Left ventricle myocardium inferior (tissue), 1 donor: ENCODE results near the gene TFR2. TPM values are rescaled to one million over a fixed set of nuclear protein-coding genes. Genes with fewer than 3 reads are reported as not detected.

ENCODE experiments used
- DNase-seq: peaks from one replicate; pipeline ENCODE4 v3.0.0-alpha.2; 2020
- H3K27ac ChIP-seq: fragments of 200-600 bp; replicated peaks from 2 replicates; pipeline ENCODE4 v1.8.0; 2021
- H3K27me3 ChIP-seq: fragments of 200-600 bp; 2 replicates; pipeline ENCODE4 v1.8.0; 2021; ENCODE audit warnings: low read depth
- H3K36me3 ChIP-seq: fragments of 200-600 bp; 2 replicates; pipeline ENCODE4 v1.8.0; 2021
- H3K4me1 ChIP-seq: fragments of 200-600 bp; 2 replicates; pipeline ENCODE4 v1.8.0; 2021
- H3K4me3 ChIP-seq: fragments of 200-600 bp; 2 replicates; pipeline ENCODE4 v1.8.0; 2021; ENCODE audit warnings: mild to moderate bottlenecking, moderate library complexity
- H3K9me3 ChIP-seq: fragments of 200-600 bp; replicated peaks from 2 replicates; pipeline ENCODE4 v1.8.0; 2021
- CTCF ChIP-seq: fragments of 200-600 bp; IDR thresholded peaks from 2 replicates; pipeline ENCODE4 v1.8.0; 2021; ENCODE audit warnings: antibody characterized with exemption, mild to moderate bottlenecking, borderline replicate concordance
- intact Hi-C: fragments of 100-400 bp; cut with micrococcal nuclease; formaldehyde crosslinking; loops from one replicate; pipeline ENCODE4 v1.11.0; 2022
- total RNA-seq: library from RNA; stranded (reverse); fragmentation: NEBNext Ultra II Directional; extraction: Animal tissue kit (Norgen Biotek cat#: 25700); gene quantifications from one replicate; pipeline ENCODE4 v1.2.1, GENCODE V29; 2021
- donor health status: DM: no; HTN: yes; CAD: no; lungs with severe emphysema.

TFR2 gene
- total RNA-seq, 1 donor from 2014 or later = 0.25 TPM

DNA sequence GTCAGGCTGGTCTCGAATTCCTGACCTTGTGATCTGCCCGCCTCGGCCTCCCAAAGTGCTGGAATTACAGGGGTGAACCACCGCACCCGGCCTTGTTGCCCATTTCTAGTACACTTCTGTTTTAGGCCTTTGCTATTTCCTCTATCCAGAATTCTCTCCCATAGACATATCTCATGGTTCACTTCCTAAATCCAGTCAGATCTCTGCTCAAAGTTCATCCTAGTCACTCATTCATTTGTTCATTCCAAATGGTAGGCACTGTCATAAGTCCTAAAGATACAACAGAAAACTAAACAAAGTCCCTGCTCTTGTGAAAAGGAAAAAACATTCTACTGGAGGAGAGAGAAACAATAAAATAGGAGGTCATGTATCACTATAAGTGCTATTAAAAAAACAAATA lies 31.4 kb downstream of the TFR2 start:
- Histone ChIP-seq H3K9me3 (no peaks in the 10 kb centered on the region), H3K27ac (no peak overlapping the region), H3K4me1 (peaks cover 26% of the 10 kb centered on the region), H3K4me3 (no peak overlapping the region), H3K27me3 (no peaks in the 10 kb centered on the region), H3K36me3 (peaks cover 5% of the 10 kb centered on the region)
- intact Hi-C loops = no loop called here
- no peak for TF ChIP-seq CTCF
- DNase-seq = no peak

DNA sequence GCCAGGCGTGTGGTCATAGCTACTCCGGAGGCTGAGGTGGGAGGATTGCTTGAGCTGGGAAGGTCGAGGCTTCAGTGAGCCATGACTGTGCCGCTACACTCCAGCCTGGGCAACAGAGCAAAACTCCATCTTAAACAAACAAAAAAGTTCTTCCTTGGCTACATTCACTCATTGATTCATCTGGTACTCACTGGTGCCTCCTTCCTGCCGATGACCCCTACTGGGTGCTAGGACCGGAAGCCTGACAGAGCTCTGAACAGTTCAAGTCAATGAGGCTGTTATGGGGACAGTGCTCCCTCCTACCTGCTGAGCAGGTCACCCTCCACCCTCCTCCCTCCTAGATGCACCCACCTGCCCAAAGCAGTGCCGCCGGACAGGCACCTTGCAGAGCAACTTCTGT lies 34.2 kb downstream of the TFR2 start:
- Histone ChIP-seq H3K36me3 (no peaks in the 10 kb centered on the region), H3K4me3 (no peak overlapping the region), H3K9me3 (no peaks in the 10 kb centered on the region), H3K27me3 (no peaks in the 10 kb centered on the region), H3K4me1 (peaks cover 28% of the 10 kb centered on the region), H3K27ac (no peak overlapping the region)
- no peak for DNase-seq
- no peak for TF ChIP-seq CTCF
- intact Hi-C loops = no loop called here

DNA sequence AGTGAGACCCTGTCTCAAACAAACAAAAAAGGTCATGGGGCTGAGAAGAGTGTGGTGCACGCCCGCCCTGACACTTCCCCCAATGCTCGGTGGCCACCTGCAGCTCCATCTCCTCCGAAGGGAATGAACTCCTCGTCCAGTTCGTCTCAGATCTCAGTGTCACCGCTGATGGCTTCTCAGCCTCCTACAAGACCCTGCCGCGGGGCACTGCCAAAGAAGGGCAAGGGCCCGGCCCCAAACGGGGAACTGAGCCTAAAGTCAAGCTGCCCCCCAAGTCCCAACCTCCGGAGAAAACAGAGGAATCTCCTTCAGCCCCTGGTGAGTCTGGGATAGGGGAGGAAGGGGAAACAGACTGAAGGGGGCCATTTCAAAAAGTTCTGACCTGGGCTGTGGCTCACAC lies 35.0 kb downstream of the TFR2 start:
- TF ChIP-seq CTCF = no peak
- H3K27ac ChIP-seq = peak overlapping the region; percentile 86
- no peaks in the 10 kb centered on the region for H3K36me3 ChIP-seq
- no peaks in the 10 kb centered on the region for H3K27me3 ChIP-seq
- H3K4me3 ChIP-seq = peak overlapping the region; percentile 90
- H3K9me3 ChIP-seq = no peaks in the 10 kb centered on the region
- intact Hi-C loops = no loop called here
- H3K4me1 ChIP-seq = peaks cover 32% of the 10 kb centered on the region
- no peak for DNase-seq

DNA sequence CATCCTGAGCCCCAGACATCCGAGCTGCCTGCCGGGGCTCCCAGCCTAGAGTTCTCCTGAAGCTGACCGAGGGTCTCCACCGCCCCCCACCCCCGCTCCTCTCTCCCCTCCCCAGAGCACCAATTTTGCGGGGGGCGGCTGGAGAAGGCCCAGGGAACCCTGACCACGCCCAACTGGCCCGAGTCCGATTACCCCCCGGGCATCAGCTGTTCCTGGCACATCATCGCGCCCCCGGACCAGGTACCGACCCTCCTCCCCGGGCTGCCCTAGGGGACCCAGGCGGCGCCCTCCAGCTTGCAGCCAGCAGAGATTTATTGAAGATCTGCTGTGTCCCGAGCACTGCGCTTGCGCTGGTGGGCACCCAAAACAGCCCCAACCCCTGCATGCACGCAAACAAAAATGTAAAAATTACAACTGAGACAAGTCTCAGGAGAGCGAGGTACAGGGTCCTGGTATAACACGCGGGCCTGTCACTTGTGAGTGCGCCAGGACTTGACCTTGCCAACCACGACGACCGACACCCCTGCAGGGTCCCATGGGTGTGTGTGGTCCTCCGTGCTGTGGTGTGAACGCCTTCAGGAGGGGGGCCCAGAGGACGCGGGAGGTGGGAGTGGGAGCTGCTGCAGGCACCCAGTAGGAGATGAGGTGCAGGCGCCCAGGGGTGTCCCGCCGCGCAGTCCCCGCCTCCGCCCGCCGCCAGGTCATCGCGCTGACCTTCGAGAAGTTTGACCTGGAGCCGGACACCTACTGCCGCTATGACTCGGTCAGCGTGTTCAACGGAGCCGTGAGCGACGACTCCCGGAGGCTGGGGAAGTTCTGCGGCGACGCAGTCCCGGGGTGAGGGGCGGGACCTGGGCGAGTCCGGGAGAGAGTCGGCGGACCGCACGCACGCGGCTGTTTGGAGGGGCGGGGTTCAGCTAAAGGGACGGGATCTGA lies 36.1 kb downstream of the TFR2 start:
- TF ChIP-seq CTCF = no peak
- intact Hi-C loops = no loop called here
- no peaks in the 10 kb centered on the region for H3K36me3 ChIP-seq

DNA sequence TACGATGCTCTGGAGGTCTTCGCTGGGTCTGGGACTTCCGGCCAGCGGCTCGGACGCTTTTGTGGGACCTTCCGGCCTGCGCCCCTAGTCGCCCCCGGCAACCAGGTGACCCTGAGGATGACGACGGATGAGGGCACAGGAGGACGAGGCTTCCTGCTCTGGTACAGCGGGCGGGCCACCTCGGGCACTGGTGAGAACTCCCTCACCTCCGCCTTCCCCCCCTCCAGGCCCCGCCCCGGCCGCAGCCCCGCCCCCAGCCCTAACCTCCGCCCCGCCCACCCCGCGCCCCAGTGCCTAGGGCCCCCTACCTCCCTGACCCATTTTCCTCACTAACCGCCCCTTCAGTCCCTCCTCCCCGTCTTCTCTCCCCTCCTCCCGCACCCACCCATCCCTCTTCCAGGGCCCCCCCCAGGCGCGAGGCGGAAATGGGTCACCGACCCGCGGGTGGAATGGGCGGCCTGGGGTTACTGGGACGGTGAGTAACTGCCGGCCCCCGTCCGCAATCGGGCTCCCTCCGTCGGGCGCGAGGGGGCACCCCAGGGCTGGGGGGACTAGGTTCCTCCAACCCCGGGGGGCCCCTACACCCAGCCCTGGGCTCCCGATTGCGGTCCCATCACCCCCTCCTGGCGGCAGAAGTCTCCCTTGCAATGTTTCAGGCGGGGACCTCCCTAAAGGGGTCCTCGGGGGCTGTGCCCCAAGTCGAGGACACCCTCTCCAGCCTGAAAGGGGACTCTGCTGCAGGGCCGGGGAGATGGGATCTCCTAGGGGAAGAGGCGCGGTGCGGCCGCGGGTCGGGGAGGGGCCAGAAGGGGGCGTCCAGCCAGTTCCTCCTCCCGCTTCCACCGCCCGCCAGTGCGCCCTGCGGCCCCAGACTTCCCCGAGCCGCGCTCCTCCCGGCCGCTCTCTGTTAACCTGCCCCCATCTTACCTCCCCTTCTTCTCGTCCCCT lies 37.0 kb downstream of the TFR2 start:
- H3K27me3 ChIP-seq = no peaks in the 10 kb centered on the region
- intact Hi-C loops = no loop called here
- TF ChIP-seq CTCF = peak; percentile 53
- no peaks in the 10 kb centered on the region for H3K9me3 ChIP-seq
- DNase-seq = peak; percentile 85
- H3K36me3 ChIP-seq = no peaks in the 10 kb centered on the region
- H3K4me3 ChIP-seq = peak overlapping the region; percentile 90
- peak overlapping the region; percentile 86 for H3K27ac ChIP-seq
- H3K4me1 ChIP-seq = peaks cover 32% of the 10 kb centered on the region

More for the DNA sequence above, 36.1 kb downstream of the TFR2 start:
- H3K4me3 ChIP-seq = peak overlapping the region; percentile 90
- peak overlapping the region; percentile 86 for H3K27ac ChIP-seq
- peak; percentile 60 for DNase-seq
- no peaks in the 10 kb centered on the region for H3K27me3 ChIP-seq
- peaks cover 32% of the 10 kb centered on the region for H3K4me1 ChIP-seq
- no peaks in the 10 kb centered on the region for H3K9me3 ChIP-seq
